ENCODE measurements around the gene DNM3. TPM values are rescaled to one million over a fixed set of nuclear protein-coding genes. Genes with fewer than 3 reads are reported as not detected.
A peak's percentile ranks its signal among the peaks of the same experiment; 100 is the strongest.

Gene DNM3
- total and polyA plus RNA-seq, 4 donors, result 38.5 to 93.9 (median 48.5) TPM

DNA sequence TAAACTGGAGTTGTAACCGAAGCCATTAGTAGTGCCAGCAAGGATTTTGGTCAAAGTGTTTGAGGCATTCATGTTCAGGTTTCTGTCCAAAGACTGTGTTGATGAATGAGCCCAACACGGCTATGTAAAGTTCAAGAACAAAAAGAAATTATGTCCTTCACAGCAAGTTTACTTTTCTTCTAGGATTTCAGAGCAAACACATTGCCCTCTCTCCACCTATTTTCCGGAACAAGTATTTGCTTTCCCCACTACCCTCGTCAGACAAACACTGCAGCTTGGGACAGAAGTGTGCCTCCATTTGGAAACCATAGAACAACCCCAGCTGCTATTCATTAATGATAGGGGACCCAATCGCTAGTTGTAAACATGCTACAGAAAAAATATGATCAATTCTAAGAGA is 427.8 kb downstream of the DNM3 start:
- Histone ChIP-seq H3K4me3 (ENCODE audit: low read depth, low read length) (no peak overlapping the region), H3K27me3 (ENCODE audit: control insufficient read depth, insufficient read depth, low read length) (no peaks in the 10 kb centered on the region), H3K36me3 (ENCODE audit: control insufficient read depth, insufficient read depth, low read length) (no peaks in the 10 kb centered on the region), H3K9me3 (ENCODE audit: control insufficient read depth, insufficient read depth, low read length) (no peaks in the 10 kb centered on the region), H3K27ac (ENCODE audit: low read depth, low read length) (no peak overlapping the region), H3K4me1 (ENCODE audit: control insufficient read depth, insufficient read depth, low read length) (no peaks in the 10 kb centered on the region)
- DNase-seq (ENCODE audit: low read depth in 4 of 6, low spot score in 6 of 6), result no peak
- WGBS (ENCODE audit: insufficient coverage), result 52% methylated on average over 3 of the region's 5 CpGs

DNA sequence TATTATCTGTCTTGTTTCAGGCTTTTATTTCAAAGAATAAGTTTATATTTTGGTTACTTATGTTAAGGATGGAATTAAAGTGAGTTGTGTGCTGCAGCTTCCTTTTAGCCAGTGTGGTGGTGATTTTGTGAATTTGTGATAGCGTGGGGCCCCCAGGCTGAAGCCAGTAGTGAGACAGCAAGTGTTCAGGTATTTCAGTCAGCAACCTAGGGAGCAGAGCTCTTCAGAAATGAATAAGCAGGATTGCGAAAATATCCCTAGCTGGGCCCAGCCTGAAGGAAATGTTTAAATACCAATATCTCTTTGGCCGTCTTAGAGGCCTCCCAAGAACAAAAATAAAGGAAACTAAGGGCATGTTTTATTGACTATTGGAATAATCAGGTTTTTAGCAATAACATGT is 428.3 kb downstream of the DNM3 start:
- Histone ChIP-seq H3K4me1 (ENCODE audit: control insufficient read depth, insufficient read depth, low read length) (no peaks in the 10 kb centered on the region), H3K4me3 (ENCODE audit: low read depth, low read length) (no peak overlapping the region), H3K27ac (ENCODE audit: low read depth, low read length) (no peak overlapping the region), H3K9me3 (ENCODE audit: control insufficient read depth, insufficient read depth, low read length) (no peaks in the 10 kb centered on the region), H3K36me3 (ENCODE audit: control insufficient read depth, insufficient read depth, low read length) (no peaks in the 10 kb centered on the region), H3K27me3 (ENCODE audit: control insufficient read depth, insufficient read depth, low read length) (no peaks in the 10 kb centered on the region)
- DNase-seq (ENCODE audit: low read depth in 4 of 6, low spot score in 6 of 6), result no peak
- 92% methylated on average over 1 of the region's 3 CpGs for WGBS (ENCODE audit: insufficient coverage)

DNA sequence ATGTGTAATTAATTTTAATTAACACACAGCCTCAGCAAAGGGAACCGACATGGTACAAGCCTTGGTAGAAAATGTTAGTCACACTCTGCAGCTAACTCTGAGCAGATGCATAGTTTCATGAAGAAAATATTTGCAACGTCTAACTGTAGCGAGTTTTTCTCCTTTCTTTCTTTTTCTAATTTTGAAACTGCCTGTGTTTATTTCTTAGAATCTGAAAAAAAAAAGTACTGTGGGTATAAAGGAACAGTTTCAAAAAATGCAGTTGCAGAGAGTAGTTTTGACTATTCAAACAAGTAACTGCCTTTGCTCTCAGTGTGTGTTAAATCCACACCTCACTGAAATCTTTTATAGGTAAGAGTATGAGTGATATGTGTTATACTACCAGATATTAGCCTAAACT is 429.3 kb downstream of the DNM3 start:
- H3K27me3 ChIP-seq (ENCODE audit: control insufficient read depth, insufficient read depth, low read length), result no peaks in the 10 kb centered on the region
- no peaks in the 10 kb centered on the region for H3K4me1 ChIP-seq (ENCODE audit: control insufficient read depth, insufficient read depth, low read length)
- H3K27ac ChIP-seq (ENCODE audit: low read depth, low read length), result peak overlapping the region; percentile 15
- no peak overlapping the region for H3K4me3 ChIP-seq (ENCODE audit: low read depth, low read length)
- no CpG with 5 or more reads among the region's 3 CpGs for WGBS (ENCODE audit: insufficient coverage)
- no peaks in the 10 kb centered on the region for H3K9me3 ChIP-seq (ENCODE audit: control insufficient read depth, insufficient read depth, low read length)
- no peaks in the 10 kb centered on the region for H3K36me3 ChIP-seq (ENCODE audit: control insufficient read depth, insufficient read depth, low read length)
- no peak for DNase-seq (ENCODE audit: low read depth in 4 of 6, low spot score in 6 of 6)

DNA sequence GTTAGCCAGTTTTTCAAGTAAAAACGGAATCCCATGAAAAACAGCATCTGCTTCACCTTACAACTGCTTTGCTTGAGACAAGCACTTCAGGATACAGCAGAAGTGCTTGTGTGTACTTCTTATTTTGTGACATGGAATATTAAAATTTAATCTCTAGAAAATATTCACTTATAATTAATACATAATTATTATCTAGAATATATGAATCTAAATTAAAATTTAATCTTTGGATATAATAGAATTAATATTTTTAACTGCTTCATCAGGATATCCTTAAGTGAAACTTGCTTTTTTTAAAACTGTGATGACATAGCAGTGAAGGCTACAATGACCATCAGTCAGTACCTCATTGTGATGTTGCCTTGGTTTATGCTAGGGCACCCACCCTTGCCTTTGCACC is 430.8 kb downstream of the DNM3 start:
- no peak for DNase-seq (ENCODE audit: low read depth in 4 of 6, low spot score in 6 of 6)
- no peak overlapping the region for H3K27ac ChIP-seq (ENCODE audit: low read depth, low read length)
- no peaks in the 10 kb centered on the region for H3K36me3 ChIP-seq (ENCODE audit: control insufficient read depth, insufficient read depth, low read length)
- H3K4me3 ChIP-seq (ENCODE audit: low read depth, low read length), result no peak overlapping the region
- no peaks in the 10 kb centered on the region for H3K9me3 ChIP-seq (ENCODE audit: control insufficient read depth, insufficient read depth, low read length)
- H3K4me1 ChIP-seq (ENCODE audit: control insufficient read depth, insufficient read depth, low read length), result no peaks in the 10 kb centered on the region
- no peaks in the 10 kb centered on the region for H3K27me3 ChIP-seq (ENCODE audit: control insufficient read depth, insufficient read depth, low read length)
- no CpG with 5 or more reads among the region's 1 CpG for WGBS (ENCODE audit: insufficient coverage)

DNA sequence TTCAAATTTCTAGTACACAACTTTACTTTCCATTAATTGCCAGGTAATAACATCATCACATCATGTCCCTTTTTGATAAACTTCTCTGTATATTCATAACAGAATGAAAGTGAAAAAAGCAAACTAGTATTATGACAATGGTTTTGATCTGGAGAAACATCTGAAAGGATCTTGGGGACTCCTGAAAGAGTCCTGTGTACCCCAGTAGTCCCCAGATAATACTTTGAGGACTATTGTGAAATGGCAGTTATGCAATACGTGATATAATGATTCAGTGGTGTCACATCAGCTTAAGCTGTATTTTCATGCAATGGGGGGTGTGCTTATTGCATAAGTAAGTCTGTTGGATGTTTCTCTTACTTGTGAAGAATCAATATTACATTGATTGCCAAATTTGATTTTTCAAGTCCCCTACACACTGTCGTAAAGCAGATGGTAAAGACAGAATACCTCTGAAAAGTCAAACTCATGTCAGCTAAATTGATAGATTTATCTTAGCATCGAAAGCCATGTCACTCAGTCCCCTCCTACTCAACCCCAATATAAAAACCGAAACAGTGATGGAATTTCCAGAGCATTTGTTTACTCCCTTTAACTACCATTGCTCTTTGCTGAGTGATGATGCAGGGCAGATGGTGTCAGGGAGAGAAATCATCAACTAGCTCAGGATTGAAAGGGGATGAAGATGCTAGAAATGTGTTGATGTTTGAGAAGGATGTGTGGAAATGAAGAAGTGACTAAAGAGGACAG is 432.5 kb downstream of the DNM3 start:
- H3K36me3 ChIP-seq (ENCODE audit: control insufficient read depth, insufficient read depth, low read length), result no peaks in the 10 kb centered on the region
- H3K27ac ChIP-seq (ENCODE audit: low read depth, low read length), result no peak overlapping the region
- 100% methylated on average over 1 of the region's 4 CpGs for WGBS (ENCODE audit: insufficient coverage)
- no peak for DNase-seq (ENCODE audit: low read depth in 4 of 6, low spot score in 6 of 6)
- no peaks in the 10 kb centered on the region for H3K27me3 ChIP-seq (ENCODE audit: control insufficient read depth, insufficient read depth, low read length)
- no peak overlapping the region for H3K4me3 ChIP-seq (ENCODE audit: low read depth, low read length)
- H3K4me1 ChIP-seq (ENCODE audit: control insufficient read depth, insufficient read depth, low read length), result no peaks in the 10 kb centered on the region
- H3K9me3 ChIP-seq (ENCODE audit: control insufficient read depth, insufficient read depth, low read length), result no peaks in the 10 kb centered on the region

DNA sequence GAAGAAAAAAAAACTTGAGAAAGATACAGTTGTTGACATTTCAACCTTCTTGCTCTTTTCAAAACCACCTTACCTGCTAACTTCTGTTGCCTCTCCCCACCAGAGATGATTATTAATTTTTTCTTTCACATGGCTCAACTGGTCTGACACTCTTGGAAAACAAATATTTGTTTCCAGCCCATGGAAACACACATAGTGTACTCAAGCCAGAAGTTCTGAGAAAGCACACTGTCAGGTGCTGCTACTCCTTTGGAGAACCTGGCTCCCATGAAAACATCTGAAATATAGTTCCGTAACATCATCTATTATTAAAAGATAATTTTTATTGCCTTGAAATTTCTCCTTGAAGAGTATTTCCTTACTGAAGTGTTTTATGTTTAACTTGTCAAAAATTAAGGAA is 434.2 kb downstream of the DNM3 start:
- H3K27ac ChIP-seq (ENCODE audit: low read depth, low read length), result no peak overlapping the region
- no peak for DNase-seq (ENCODE audit: low read depth in 4 of 6, low spot score in 6 of 6)
- no peaks in the 10 kb centered on the region for H3K36me3 ChIP-seq (ENCODE audit: control insufficient read depth, insufficient read depth, low read length)
- WGBS (ENCODE audit: insufficient coverage), result no CpG with 5 or more reads among the region's 1 CpG
- no peaks in the 10 kb centered on the region for H3K27me3 ChIP-seq (ENCODE audit: control insufficient read depth, insufficient read depth, low read length)
- no peaks in the 10 kb centered on the region for H3K4me1 ChIP-seq (ENCODE audit: control insufficient read depth, insufficient read depth, low read length)
- no peak overlapping the region for H3K4me3 ChIP-seq (ENCODE audit: low read depth, low read length)
- no peaks in the 10 kb centered on the region for H3K9me3 ChIP-seq (ENCODE audit: control insufficient read depth, insufficient read depth, low read length)

DNA sequence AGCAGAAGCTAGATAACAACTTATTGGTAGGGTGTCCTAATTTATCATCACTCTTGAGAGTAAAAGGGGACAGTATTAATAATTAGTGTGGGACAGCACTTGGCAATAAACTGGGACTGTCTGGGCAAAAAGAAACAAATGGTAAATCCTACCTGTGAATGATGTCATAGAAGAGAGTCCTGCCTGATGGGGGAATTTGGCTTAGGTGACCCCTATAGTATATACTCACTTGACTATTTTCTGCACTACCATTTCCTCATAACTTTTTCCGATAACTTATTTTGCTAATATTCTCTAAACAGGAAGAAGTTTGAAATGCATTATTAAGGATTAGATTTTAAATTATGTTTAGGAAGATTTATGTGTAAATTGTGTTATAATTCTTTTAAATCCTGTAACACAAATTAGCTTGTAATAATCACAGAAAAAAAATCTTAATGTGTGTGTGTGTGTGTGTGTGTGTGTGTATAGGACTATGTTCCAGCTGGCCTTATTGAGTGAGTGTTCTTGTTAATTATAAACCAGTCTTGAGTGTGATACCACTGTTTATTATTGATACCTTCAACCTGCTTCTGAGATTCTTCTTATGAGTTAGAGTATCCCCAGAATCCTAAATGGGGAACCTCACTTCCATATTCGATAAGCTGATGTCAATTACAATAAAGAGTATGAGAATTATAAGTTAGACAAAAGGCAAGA is 435.0 kb downstream of the DNM3 start:
- H3K27ac ChIP-seq (ENCODE audit: low read depth, low read length), result no peak overlapping the region
- no peaks in the 10 kb centered on the region for H3K9me3 ChIP-seq (ENCODE audit: control insufficient read depth, insufficient read depth, low read length)
- no peak overlapping the region for H3K4me3 ChIP-seq (ENCODE audit: low read depth, low read length)
- no peak for DNase-seq (ENCODE audit: low read depth in 4 of 6, low spot score in 6 of 6)
- no peaks in the 10 kb centered on the region for H3K4me1 ChIP-seq (ENCODE audit: control insufficient read depth, insufficient read depth, low read length)
- H3K27me3 ChIP-seq (ENCODE audit: control insufficient read depth, insufficient read depth, low read length), result no peaks in the 10 kb centered on the region
- H3K36me3 ChIP-seq (ENCODE audit: control insufficient read depth, insufficient read depth, low read length), result no peaks in the 10 kb centered on the region
- no CpG with 5 or more reads among the region's 2 CpGs for WGBS (ENCODE audit: insufficient coverage)

DNA sequence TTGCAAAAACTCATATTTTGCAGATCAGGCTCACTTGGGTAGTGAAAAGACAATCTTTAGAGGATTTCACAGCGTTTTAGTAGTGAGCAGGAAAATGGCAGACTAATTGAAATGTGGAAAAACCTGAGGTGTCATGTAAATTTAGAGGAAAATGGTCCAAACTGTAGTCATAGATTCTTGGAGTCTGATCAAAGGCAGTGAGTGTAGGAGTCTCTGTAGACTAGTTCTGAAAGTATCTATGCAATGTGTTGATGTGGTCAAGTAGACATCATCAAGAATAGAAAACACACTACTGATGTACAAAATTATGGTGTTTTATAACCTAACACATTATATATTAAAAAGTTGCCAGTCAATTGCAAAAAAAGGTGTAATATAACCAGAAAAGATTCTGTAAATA is 436.0 kb downstream of the DNM3 start:
- no peaks in the 10 kb centered on the region for H3K27me3 ChIP-seq (ENCODE audit: control insufficient read depth, insufficient read depth, low read length)
- H3K27ac ChIP-seq (ENCODE audit: low read depth, low read length), result no peak overlapping the region
- H3K4me3 ChIP-seq (ENCODE audit: low read depth, low read length), result no peak overlapping the region
- H3K36me3 ChIP-seq (ENCODE audit: control insufficient read depth, insufficient read depth, low read length), result no peaks in the 10 kb centered on the region
- WGBS (ENCODE audit: insufficient coverage), result 55% methylated on average over 1 of the region's 1 CpG
- H3K4me1 ChIP-seq (ENCODE audit: control insufficient read depth, insufficient read depth, low read length), result no peaks in the 10 kb centered on the region
- DNase-seq (ENCODE audit: low read depth in 4 of 6, low spot score in 6 of 6), result no peak
- H3K9me3 ChIP-seq (ENCODE audit: control insufficient read depth, insufficient read depth, low read length), result no peaks in the 10 kb centered on the region

DNA sequence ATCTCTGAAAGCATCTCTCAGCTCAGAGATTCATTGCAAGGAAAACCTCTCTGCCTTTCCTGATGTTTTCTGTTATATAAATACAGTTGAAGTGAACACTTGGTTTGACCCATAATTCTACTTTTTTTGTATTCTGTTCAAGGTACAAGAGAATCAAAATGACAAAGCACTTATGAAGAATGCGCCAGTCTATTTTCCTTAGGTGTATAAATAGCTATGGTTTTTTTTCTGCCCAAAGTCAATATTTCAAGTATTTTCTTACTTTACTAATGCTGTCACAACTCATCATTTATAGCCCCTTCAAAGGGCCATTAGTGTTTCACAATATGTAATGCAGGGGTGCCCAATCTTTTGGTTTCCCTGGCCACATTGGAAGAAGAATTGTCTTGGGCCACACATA is 436.7 kb downstream of the DNM3 start:
- WGBS (ENCODE audit: insufficient coverage), result no CpG with 5 or more reads among the region's 1 CpG
- Histone ChIP-seq H3K4me3 (ENCODE audit: low read depth, low read length) (no peak overlapping the region), H3K27ac (ENCODE audit: low read depth, low read length) (no peak overlapping the region), H3K9me3 (ENCODE audit: control insufficient read depth, insufficient read depth, low read length) (no peaks in the 10 kb centered on the region), H3K36me3 (ENCODE audit: control insufficient read depth, insufficient read depth, low read length) (no peaks in the 10 kb centered on the region), H3K4me1 (ENCODE audit: control insufficient read depth, insufficient read depth, low read length) (no peaks in the 10 kb centered on the region), H3K27me3 (ENCODE audit: control insufficient read depth, insufficient read depth, low read length) (no peaks in the 10 kb centered on the region)
- DNase-seq (ENCODE audit: low read depth in 4 of 6, low spot score in 6 of 6), result no peak

DNA sequence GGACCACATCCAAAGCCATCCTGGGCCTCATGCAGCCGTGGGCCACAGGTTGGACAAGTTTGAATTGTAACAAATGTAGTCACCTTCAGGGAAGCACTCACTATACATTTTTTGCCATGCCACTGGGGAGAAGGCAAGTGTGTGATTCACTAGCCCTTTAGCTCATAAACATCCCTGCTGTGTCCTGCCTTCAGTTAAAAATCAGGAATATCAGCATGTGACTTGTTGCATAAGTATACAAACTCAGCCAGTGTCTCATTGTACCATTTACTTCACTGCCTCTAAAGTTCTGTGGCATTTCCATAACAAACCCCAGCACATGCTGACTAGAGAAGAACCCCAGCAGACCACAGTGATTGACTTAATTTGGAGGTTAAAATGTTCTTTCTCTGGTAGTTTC is 437.2 kb downstream of the DNM3 start:
- no CpG with 5 or more reads among the region's 1 CpG for WGBS (ENCODE audit: insufficient coverage)
- Histone ChIP-seq H3K27me3 (ENCODE audit: control insufficient read depth, insufficient read depth, low read length) (no peaks in the 10 kb centered on the region), H3K9me3 (ENCODE audit: control insufficient read depth, insufficient read depth, low read length) (no peaks in the 10 kb centered on the region), H3K4me1 (ENCODE audit: control insufficient read depth, insufficient read depth, low read length) (no peaks in the 10 kb centered on the region), H3K27ac (ENCODE audit: low read depth, low read length) (no peak overlapping the region), H3K4me3 (ENCODE audit: low read depth, low read length) (no peak overlapping the region), H3K36me3 (ENCODE audit: control insufficient read depth, insufficient read depth, low read length) (no peaks in the 10 kb centered on the region)
- no peak for DNase-seq (ENCODE audit: low read depth in 4 of 6, low spot score in 6 of 6)
